ENCODE results near the gene GRID2.

DNA sequence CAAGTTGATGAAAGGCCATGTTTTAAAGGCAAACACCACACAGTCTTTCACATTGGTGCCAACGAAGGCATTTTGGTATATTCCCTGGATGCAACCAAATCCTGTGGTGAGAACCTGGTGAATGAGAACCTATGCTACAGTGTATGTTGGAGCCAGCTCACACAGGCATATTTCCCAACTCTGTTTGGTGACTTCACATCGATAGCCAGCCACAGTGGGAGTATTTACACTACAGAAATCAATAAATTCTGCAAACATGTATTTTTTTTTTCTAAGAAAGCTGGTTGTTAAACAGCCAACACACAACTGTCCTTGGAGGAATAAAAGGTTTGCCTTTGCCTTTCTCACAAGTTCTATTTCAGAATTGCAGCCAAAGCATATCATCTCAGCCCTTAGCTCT lies 691.0 kb downstream of the GRID2 start:
- TF ChIP-seq, protein P1, sequence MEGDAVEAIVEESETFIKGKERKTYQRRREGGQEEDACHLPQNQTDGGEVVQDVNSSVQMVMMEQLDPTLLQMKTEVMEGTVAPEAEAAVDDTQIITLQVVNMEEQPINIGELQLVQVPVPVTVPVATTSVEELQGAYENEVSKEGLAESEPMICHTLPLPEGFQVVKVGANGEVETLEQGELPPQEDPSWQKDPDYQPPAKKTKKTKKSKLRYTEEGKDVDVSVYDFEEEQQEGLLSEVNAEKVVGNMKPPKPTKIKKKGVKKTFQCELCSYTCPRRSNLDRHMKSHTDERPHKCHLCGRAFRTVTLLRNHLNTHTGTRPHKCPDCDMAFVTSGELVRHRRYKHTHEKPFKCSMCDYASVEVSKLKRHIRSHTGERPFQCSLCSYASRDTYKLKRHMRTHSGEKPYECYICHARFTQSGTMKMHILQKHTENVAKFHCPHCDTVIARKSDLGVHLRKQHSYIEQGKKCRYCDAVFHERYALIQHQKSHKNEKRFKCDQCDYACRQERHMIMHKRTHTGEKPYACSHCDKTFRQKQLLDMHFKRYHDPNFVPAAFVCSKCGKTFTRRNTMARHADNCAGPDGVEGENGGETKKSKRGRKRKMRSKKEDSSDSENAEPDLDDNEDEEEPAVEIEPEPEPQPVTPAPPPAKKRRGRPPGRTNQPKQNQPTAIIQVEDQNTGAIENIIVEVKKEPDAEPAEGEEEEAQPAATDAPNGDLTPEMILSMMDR (IDR thresholded peaks at IDR 0.05): no peak
- TF ChIP-seq ZFX (IDR thresholded peaks at IDR 0.05; ENCODE audit: borderline replicate concordance): no peak
